ENCODE measurements around the gene OSBPL3. TPM values are rescaled to one million over a fixed set of nuclear protein-coding genes. Genes with fewer than 3 reads are reported as not detected.

Gene OSBPL3
- total RNA-seq, 2 experiments from 2014 or later = 41.2 to 45.1 TPM

- Mint-ChIP-seq H3K36me3 (peaks cover 5% of the 10 kb centered on the region), H3K27ac (peak overlapping the region; percentile 92), H3K4me3 (peak overlapping the region; percentile 93), H3K4me1 (ENCODE audit: low read depth) (peaks cover 60% of the 10 kb centered on the region), H3K27me3 (no peaks in the 10 kb centered on the region), H3K9me3 (no peaks in the 10 kb centered on the region)
- ChIA-PET CTCF (interaction anchor here (0.7 to 6.0 kb wide), 39 partner anchors 9 to 166 kb away, joined by 3 to 86 read pairs (median 4); no protein-coding TSS in a partner anchor), POLR2A (interaction anchor here (0.6 to 3.6 kb wide), 26 partner anchors 9 to 463 kb away, joined by 3 to 41 read pairs (median 5); partner anchors contain the start of gene CYCS)
- DNase-seq = no peak
- intact Hi-C loops (cut with micrococcal nuclease) = no loop called here
These were observed 1.0 kb downstream of the OSBPL3 start for GRCh38 chr7:24978843-24979469.

- no peak for DNase-seq
- no peaks in the 10 kb centered on the region for H3K27me3 Mint-ChIP-seq
- H3K4me3 Mint-ChIP-seq = no peak overlapping the region
- intact Hi-C loops (cut with micrococcal nuclease) = no loop called here
- POLR2A ChIA-PET = no interaction called here
- H3K9me3 Mint-ChIP-seq = no peaks in the 10 kb centered on the region
- peaks cover 5% of the 10 kb centered on the region for H3K36me3 Mint-ChIP-seq
- H3K27ac Mint-ChIP-seq = no peak overlapping the region
- CTCF ChIA-PET = interaction anchor here (0.9 kb wide), 1 partner anchor 116 kb away, joined by 3 read pairs; no protein-coding TSS in a partner anchor
- peaks cover 67% of the 10 kb centered on the region for H3K4me1 Mint-ChIP-seq (ENCODE audit: low read depth)
These were observed 4.2 kb downstream of the OSBPL3 start for GRCh38 chr7:24975644-24976260.

GRCh38 chr7:24975172-24975571 is 4.8 kb downstream of the OSBPL3 start:
- Mint-ChIP-seq H3K36me3 (peaks cover 5% of the 10 kb centered on the region), H3K4me1 (ENCODE audit: low read depth) (peaks cover 69% of the 10 kb centered on the region), H3K4me3 (no peak overlapping the region), H3K27ac (no peak overlapping the region), H3K9me3 (no peaks in the 10 kb centered on the region), H3K27me3 (no peaks in the 10 kb centered on the region)
- POLR2A ChIA-PET = no interaction called here
- CTCF ChIA-PET = interaction anchor here (0.9 kb wide), 1 partner anchor 117 kb away, joined by 3 read pairs; no protein-coding TSS in a partner anchor
- no peak for DNase-seq
- intact Hi-C loops (cut with micrococcal nuclease) = no loop called here

GRCh38 chr7:24974026-24974832 is 5.7 kb downstream of the OSBPL3 start:
- POLR2A ChIA-PET = no interaction called here
- no peak overlapping the region for H3K4me3 Mint-ChIP-seq
- H3K27me3 Mint-ChIP-seq = no peaks in the 10 kb centered on the region
- no peak for DNase-seq
- H3K4me1 Mint-ChIP-seq (ENCODE audit: low read depth) = peaks cover 77% of the 10 kb centered on the region
- CTCF ChIA-PET = interaction anchor here (0.8 kb wide), 1 partner anchor 94 kb away, joined by 3 read pairs; no protein-coding TSS in a partner anchor
- no peaks in the 10 kb centered on the region for H3K9me3 Mint-ChIP-seq
- intact Hi-C loops (cut with micrococcal nuclease) = no loop called here
- H3K36me3 Mint-ChIP-seq = peaks cover 5% of the 10 kb centered on the region
- no peak overlapping the region for H3K27ac Mint-ChIP-seq

GRCh38 chr7:24972991-24973390 is 7.0 kb downstream of the OSBPL3 start:
- Mint-ChIP-seq H3K27me3 (no peaks in the 10 kb centered on the region), H3K27ac (no peak overlapping the region), H3K9me3 (no peaks in the 10 kb centered on the region), H3K4me3 (no peak overlapping the region), H3K36me3 (no peaks in the 10 kb centered on the region), H3K4me1 (ENCODE audit: low read depth) (peaks cover 73% of the 10 kb centered on the region)
- CTCF ChIA-PET = interaction anchor here (0.8 to 3.1 kb wide), 4 partner anchors 9 to 161 kb away, joined by 3 to 12 read pairs (median 4); no protein-coding TSS in a partner anchor
- DNase-seq = no peak
- intact Hi-C loops (cut with micrococcal nuclease) = no loop called here
- POLR2A ChIA-PET = interaction anchor here (0.6 to 1.2 kb wide), 2 partner anchors 9 to 90 kb away, joined by 3 to 4 read pairs; no protein-coding TSS in a partner anchor

GRCh38 chr7:24972166-24972477 is 7.9 kb downstream of the OSBPL3 start:
- intact Hi-C loops (cut with micrococcal nuclease) = no loop called here
- no peaks in the 10 kb centered on the region for H3K27me3 Mint-ChIP-seq
- H3K4me1 Mint-ChIP-seq (ENCODE audit: low read depth) = peaks cover 79% of the 10 kb centered on the region
- no peak overlapping the region for H3K27ac Mint-ChIP-seq
- H3K9me3 Mint-ChIP-seq = no peaks in the 10 kb centered on the region
- ChIA-PET POLR2A (interaction anchor here (0.9 to 1.2 kb wide), 2 partner anchors 89 to 217 kb away, joined by 3 read pairs; no protein-coding TSS in a partner anchor), CTCF (interaction anchor here (0.6 to 3.1 kb wide), 4 partner anchors 10 to 160 kb away, joined by 3 to 12 read pairs (median 4); no protein-coding TSS in a partner anchor)
- no peak for DNase-seq
- no peak overlapping the region for H3K4me3 Mint-ChIP-seq
- H3K36me3 Mint-ChIP-seq = no peaks in the 10 kb centered on the region

GRCh38 chr7:24971333-24972165 is 8.4 kb downstream of the OSBPL3 start:
- Mint-ChIP-seq H3K4me3 (peak overlapping the region; percentile 4), H3K27me3 (no peaks in the 10 kb centered on the region), H3K9me3 (no peaks in the 10 kb centered on the region), H3K4me1 (ENCODE audit: low read depth) (peaks cover 79% of the 10 kb centered on the region), H3K36me3 (no peaks in the 10 kb centered on the region), H3K27ac (peak overlapping the region; percentile 49)
- intact Hi-C loops (cut with micrococcal nuclease) = no loop called here
- POLR2A ChIA-PET = interaction anchor here (0.9 to 1.2 kb wide), 2 partner anchors 89 to 216 kb away, joined by 3 read pairs; no protein-coding TSS in a partner anchor
- DNase-seq = peak; percentile 28
- CTCF ChIA-PET = interaction anchor here (0.6 to 3.1 kb wide), 4 partner anchors 11 to 159 kb away, joined by 3 to 12 read pairs (median 4); no protein-coding TSS in a partner anchor

DNA sequence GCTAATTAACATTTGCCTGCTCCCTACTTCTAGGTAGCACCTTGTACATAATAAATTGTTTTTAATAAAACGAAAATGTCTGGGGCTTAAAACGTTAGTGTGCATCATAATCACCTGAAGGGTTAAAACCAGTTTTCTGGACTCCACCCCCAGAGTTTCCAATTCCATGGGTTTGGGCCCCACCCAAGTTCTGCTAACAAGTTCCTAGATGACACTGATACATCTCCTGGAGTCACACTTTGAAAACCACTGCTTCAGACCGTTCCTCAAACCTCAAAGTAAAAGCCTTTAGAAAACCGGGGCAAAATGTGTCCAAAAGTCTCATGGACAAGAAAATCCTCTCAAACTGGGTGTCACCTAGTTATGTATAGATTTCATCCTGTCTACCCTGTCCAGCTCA is 9.3 kb downstream of the OSBPL3 start:
- Mint-ChIP-seq H3K27me3 (no peaks in the 10 kb centered on the region), H3K4me1 (ENCODE audit: low read depth) (peaks cover 79% of the 10 kb centered on the region), H3K36me3 (no peaks in the 10 kb centered on the region), H3K27ac (peak overlapping the region; percentile 14), H3K4me3 (no peak overlapping the region), H3K9me3 (no peaks in the 10 kb centered on the region)
- intact Hi-C loops (cut with micrococcal nuclease) = no loop called here
- DNase-seq = no peak
- ChIA-PET CTCF (interaction anchor here (1.6 to 3.1 kb wide), 2 partner anchors 9 to 12 kb away, joined by 8 to 12 read pairs; no protein-coding TSS in a partner anchor), POLR2A (interaction anchor here (1.1 kb wide), 1 partner anchor 9 kb away, joined by 7 read pairs; no protein-coding TSS in a partner anchor)

DNA sequence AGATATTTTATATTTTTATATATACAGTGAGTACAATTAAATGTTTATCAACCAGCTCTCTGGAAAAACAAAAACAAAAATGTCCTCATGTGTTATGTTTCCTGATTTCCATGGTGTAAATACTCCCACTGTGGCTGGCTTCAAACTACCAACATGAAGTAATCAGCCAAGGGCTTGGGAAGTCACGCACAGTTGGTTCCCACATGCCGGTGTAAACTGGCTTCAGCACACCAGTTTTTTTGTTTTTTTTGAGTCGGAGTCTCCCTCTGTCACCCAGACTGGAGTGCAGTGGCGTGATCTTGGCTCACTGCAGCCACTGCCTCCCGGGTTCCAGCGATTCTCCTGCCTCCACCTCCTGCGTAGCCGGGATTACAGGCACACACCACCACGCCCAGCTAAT is 11.8 kb downstream of the OSBPL3 start:
- H3K9me3 Mint-ChIP-seq = no peaks in the 10 kb centered on the region
- intact Hi-C loops (cut with micrococcal nuclease) = loop anchor here (5.0 kb wide), 1 partner anchor 99 kb away; no protein-coding TSS in a partner anchor
- ChIA-PET CTCF (interaction anchor here (1.2 to 3.1 kb wide), 2 partner anchors 11 to 155 kb away, joined by 3 to 15 read pairs; partner anchors contain the start of gene OSBPL3), POLR2A (interaction anchor here (3.3 kb wide), 1 partner anchor 11 kb away, joined by 22 read pairs; the partner anchor contains the start of gene OSBPL3)
- H3K4me1 Mint-ChIP-seq (ENCODE audit: low read depth) = peaks cover 86% of the 10 kb centered on the region
- no peak overlapping the region for H3K4me3 Mint-ChIP-seq
- no peaks in the 10 kb centered on the region for H3K36me3 Mint-ChIP-seq
- H3K27me3 Mint-ChIP-seq = no peaks in the 10 kb centered on the region
- DNase-seq = no peak
- no peak overlapping the region for H3K27ac Mint-ChIP-seq

GRCh38 chr7:24967696-24968095 is 12.3 kb downstream of the OSBPL3 start:
- no peaks in the 10 kb centered on the region for H3K36me3 Mint-ChIP-seq
- peaks cover 85% of the 10 kb centered on the region for H3K4me1 Mint-ChIP-seq (ENCODE audit: low read depth)
- H3K27ac Mint-ChIP-seq = peak overlapping the region; percentile 47
- POLR2A ChIA-PET = interaction anchor here (3.3 kb wide), 1 partner anchor 11 kb away, joined by 22 read pairs; the partner anchor contains the start of gene OSBPL3
- no peaks in the 10 kb centered on the region for H3K27me3 Mint-ChIP-seq
- H3K9me3 Mint-ChIP-seq = no peaks in the 10 kb centered on the region
- H3K4me3 Mint-ChIP-seq = no peak overlapping the region
- no peak for DNase-seq
- intact Hi-C loops (cut with micrococcal nuclease) = loop anchor here (2.0 to 5.0 kb wide), 2 partner anchors 47 to 100 kb away; no protein-coding TSS in a partner anchor
- CTCF ChIA-PET = interaction anchor here (1.2 to 3.1 kb wide), 3 partner anchors 12 to 155 kb away, joined by 3 to 15 read pairs (median 9); partner anchors contain the start of gene OSBPL3
